H1 (cell line): ENCODE results near the gene ADCYAP1. TPM values are rescaled to one million over a fixed set of nuclear protein-coding genes. Genes with fewer than 3 reads are reported as not detected.

ENCODE experiments used
- JUN ChIP-seq: IDR thresholded peaks from 2 replicates; pipeline ENCODE4 v1.6.1; 2011; ENCODE audit warnings: low read depth, mild to moderate bottlenecking, improper control_type of control experiment, low read length
- SIX5 ChIP-seq: IDR thresholded peaks from 2 replicates; pipeline ENCODE4 v1.6.1; 2011; ENCODE audit warnings: mild to moderate bottlenecking, low read depth, low read length
- polyA plus RNA-seq, 7 experiments: library from polyadenylated mRNA; depleted of rRNA in 3 of 7; stranded (reverse) in 5 of 7; unstranded in 2 of 7; fragments of >200 nt in 5 of 7; fragments of 200-250 nt in 2 of 7; gene quantifications; 1 replicate in 5 of 7; 2 replicates in 1 of 7; 4 replicates in 1 of 7; pipeline versions ENCODE4 v1.2.1 to v1.2.3, GENCODE V29; 2011 to 2013; ENCODE audit warnings: missing spikeins in 2 of 7, mixed read lengths in 2 of 7
- total RNA-seq: library from RNA; stranded (reverse); fragmentation: NEBNext Ultra II Directional; extraction: Animal tissue kit (Norgen Biotek cat#: 25700); gene quantifications from 2 replicates; pipeline ENCODE4 v1.2.1, GENCODE V29; 2021
- TF ChIP-seq, protein P1 (sequence below): fragments of 300-600 bp; sonication (generic); IDR thresholded peaks from 2 replicates; pipeline ENCODE4 v1.7.1; 2012; ENCODE audit warnings: low read length, moderate library complexity, mild to moderate bottlenecking, inconsistent platforms; ENCODE audit not compliant: insufficient replicate concordance
- TF ChIP-seq, protein P2 (sequence below): IDR thresholded peaks from 2 replicates; pipeline ENCODE4 v1.6.1; 2011; ENCODE audit warnings: low read depth, mild to moderate bottlenecking, low read length; ENCODE audit not compliant: insufficient read depth

Gene ADCYAP1
- total and polyA plus RNA-seq, 2 of the 8 experiments (the other 6 are each of a cell fraction or from before 2014, with no cell fraction given): 0.02 TPM; not detected in 1

DNA sequence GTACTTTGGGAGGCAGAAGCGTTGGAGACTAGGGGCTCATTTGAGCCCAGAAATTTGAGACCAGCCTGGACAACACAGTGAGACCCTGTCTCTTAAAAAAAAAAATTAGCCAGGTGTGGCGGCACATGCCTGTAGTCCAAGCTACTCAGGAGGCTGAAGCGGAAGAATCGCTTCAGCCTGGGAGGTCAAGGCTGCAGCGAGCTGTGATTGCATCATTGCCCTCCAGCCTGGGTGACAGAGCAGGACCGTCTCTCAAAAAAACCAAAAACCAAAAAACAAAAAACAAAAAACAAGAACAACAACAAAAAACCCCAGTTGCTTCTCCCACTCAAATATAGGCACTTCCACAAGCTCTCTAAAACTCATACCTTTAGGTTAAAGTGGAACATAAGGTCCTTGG lies 27.4 kb upstream of the ADCYAP1 start (continued):
- TF ChIP-seq, protein P1, sequence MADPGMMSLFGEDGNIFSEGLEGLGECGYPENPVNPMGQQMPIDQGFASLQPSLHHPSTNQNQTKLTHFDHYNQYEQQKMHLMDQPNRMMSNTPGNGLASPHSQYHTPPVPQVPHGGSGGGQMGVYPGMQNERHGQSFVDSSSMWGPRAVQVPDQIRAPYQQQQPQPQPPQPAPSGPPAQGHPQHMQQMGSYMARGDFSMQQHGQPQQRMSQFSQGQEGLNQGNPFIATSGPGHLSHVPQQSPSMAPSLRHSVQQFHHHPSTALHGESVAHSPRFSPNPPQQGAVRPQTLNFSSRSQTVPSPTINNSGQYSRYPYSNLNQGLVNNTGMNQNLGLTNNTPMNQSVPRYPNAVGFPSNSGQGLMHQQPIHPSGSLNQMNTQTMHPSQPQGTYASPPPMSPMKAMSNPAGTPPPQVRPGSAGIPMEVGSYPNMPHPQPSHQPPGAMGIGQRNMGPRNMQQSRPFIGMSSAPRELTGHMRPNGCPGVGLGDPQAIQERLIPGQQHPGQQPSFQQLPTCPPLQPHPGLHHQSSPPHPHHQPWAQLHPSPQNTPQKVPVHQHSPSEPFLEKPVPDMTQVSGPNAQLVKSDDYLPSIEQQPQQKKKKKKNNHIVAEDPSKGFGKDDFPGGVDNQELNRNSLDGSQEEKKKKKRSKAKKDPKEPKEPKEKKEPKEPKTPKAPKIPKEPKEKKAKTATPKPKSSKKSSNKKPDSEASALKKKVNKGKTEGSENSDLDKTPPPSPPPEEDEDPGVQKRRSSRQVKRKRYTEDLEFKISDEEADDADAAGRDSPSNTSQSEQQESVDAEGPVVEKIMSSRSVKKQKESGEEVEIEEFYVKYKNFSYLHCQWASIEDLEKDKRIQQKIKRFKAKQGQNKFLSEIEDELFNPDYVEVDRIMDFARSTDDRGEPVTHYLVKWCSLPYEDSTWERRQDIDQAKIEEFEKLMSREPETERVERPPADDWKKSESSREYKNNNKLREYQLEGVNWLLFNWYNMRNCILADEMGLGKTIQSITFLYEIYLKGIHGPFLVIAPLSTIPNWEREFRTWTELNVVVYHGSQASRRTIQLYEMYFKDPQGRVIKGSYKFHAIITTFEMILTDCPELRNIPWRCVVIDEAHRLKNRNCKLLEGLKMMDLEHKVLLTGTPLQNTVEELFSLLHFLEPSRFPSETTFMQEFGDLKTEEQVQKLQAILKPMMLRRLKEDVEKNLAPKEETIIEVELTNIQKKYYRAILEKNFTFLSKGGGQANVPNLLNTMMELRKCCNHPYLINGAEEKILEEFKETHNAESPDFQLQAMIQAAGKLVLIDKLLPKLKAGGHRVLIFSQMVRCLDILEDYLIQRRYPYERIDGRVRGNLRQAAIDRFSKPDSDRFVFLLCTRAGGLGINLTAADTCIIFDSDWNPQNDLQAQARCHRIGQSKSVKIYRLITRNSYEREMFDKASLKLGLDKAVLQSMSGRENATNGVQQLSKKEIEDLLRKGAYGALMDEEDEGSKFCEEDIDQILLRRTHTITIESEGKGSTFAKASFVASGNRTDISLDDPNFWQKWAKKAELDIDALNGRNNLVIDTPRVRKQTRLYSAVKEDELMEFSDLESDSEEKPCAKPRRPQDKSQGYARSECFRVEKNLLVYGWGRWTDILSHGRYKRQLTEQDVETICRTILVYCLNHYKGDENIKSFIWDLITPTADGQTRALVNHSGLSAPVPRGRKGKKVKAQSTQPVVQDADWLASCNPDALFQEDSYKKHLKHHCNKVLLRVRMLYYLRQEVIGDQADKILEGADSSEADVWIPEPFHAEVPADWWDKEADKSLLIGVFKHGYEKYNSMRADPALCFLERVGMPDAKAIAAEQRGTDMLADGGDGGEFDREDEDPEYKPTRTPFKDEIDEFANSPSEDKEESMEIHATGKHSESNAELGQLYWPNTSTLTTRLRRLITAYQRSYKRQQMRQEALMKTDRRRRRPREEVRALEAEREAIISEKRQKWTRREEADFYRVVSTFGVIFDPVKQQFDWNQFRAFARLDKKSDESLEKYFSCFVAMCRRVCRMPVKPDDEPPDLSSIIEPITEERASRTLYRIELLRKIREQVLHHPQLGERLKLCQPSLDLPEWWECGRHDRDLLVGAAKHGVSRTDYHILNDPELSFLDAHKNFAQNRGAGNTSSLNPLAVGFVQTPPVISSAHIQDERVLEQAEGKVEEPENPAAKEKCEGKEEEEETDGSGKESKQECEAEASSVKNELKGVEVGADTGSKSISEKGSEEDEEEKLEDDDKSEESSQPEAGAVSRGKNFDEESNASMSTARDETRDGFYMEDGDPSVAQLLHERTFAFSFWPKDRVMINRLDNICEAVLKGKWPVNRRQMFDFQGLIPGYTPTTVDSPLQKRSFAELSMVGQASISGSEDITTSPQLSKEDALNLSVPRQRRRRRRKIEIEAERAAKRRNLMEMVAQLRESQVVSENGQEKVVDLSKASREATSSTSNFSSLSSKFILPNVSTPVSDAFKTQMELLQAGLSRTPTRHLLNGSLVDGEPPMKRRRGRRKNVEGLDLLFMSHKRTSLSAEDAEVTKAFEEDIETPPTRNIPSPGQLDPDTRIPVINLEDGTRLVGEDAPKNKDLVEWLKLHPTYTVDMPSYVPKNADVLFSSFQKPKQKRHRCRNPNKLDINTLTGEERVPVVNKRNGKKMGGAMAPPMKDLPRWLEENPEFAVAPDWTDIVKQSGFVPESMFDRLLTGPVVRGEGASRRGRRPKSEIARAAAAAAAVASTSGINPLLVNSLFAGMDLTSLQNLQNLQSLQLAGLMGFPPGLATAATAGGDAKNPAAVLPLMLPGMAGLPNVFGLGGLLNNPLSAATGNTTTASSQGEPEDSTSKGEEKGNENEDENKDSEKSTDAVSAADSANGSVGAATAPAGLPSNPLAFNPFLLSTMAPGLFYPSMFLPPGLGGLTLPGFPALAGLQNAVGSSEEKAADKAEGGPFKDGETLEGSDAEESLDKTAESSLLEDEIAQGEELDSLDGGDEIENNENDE: no peak
- TF ChIP-seq, protein P2, sequence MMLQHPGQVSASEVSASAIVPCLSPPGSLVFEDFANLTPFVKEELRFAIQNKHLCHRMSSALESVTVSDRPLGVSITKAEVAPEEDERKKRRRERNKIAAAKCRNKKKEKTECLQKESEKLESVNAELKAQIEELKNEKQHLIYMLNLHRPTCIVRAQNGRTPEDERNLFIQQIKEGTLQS: no peak
- no peak for TF ChIP-seq JUN
- no peak for TF ChIP-seq SIX5
